Tibial nerve (tissue), 4 donors: ENCODE results near the gene PRM2.

Experiments
- CTCF ChIP-seq, 5 experiments: fragments of 200-600 bp in 3 of 5; fragments of 450-650 bp in 2 of 5; sonication (generic) in 3 of 5; IDR thresholded peaks; one replicate each; pipeline ENCODE4 v1.5.1; 2016 to 2019; ENCODE audit warnings: antibody characterized with exemption in 5 of 5, mild to moderate bottlenecking in 3 of 5, moderate library complexity in 2 of 5
- EP300 ChIP-seq, 2 donors: sonication (generic); formaldehyde crosslinking; IDR thresholded peaks; one replicate each; pipeline ENCODE4 v1.6.1; 2017; ENCODE audit warnings: antibody characterized with exemption in 2 of 2, mild to moderate bottlenecking in 1 of 2
- POLR2A ChIP-seq, 2 donors: fragments of 450-650 bp; IDR thresholded peaks; one replicate each; pipeline ENCODE4 v1.6.1; 2017; ENCODE audit warnings: antibody characterized with exemption in 2 of 2, mild to moderate bottlenecking in 2 of 2, moderate library complexity in 2 of 2

DNA sequence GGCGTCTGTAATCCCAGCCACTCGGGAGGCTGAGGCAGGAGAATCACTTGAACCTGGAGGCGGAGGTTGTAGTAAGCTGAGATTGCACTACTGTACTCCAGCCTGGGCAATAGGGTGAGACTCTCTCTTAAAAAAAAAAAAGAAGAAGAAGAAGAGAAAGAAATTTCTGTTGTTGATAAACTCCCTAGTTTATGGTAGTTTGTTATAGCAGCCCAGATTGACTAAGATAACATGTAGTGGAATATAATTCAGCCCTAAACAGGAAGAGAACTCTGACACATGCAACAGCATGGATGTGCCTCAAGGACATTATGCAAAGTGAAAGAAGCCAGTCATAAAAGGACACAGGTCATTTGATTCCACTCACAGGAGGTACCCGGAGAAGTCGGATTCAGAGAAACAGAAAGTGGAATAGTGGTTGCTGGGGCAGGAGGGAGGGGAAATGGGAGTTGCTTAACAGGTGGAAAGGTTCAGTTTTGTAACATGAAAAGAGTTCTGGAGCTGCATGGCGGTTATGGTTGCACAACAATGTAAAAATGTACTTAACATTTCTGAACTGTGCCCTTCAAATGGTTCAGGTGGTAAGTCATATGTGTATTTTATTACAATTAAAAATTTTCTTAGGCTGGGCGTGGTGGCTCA is 30.8 kb upstream of the PRM2 start:
- no peak for TF ChIP-seq POLR2A (IDR thresholded peaks at IDR 0.05)
- TF ChIP-seq CTCF (IDR thresholded peaks at IDR 0.05): no peak
- TF ChIP-seq EP300 (IDR thresholded peaks at IDR 0.05): no peak
